ENCODE measurements around the gene KLF9. TPM values are rescaled to one million over a fixed set of nuclear protein-coding genes. Genes with fewer than 3 reads are reported as not detected.
A peak's percentile ranks its signal among the peaks of the same experiment; 100 is the strongest.

KLF9 gene
- total and polyA plus RNA-seq, 2 donors (not counting 1 experiment from before 2014, with no cell fraction given) = 27.0 to 27.6 TPM

GRCh38 chr9:70419556-70420440 is 5.3 kb upstream of the KLF9 start:
- Histone ChIP-seq H3K27ac (ENCODE audit: insufficient read depth, low read length) (peak overlapping the region; percentile 99), H3K79me2 (ENCODE audit: control insufficient read depth, insufficient read depth, low read length) (no peaks in the 10 kb centered on the region), H3K27me3 (ENCODE audit: control insufficient read depth, insufficient read depth, low read length) (no peaks in the 10 kb centered on the region), H3K4me2 (ENCODE audit: extremely low read depth, insufficient read depth, low read length) (peak overlapping the region; percentile 99), H3K9me3 (ENCODE audit: control insufficient read depth, insufficient read depth, low read depth, low read length) (no peaks in the 10 kb centered on the region), H3K4me1 (ENCODE audit: control insufficient read depth, extremely low read depth, insufficient read depth, low read length) (peaks cover 25% of the 10 kb centered on the region), H3K9ac (ENCODE audit: insufficient read depth, low read length) (peak overlapping the region; percentile 97), H4K20me1 (ENCODE audit: control insufficient read depth, extremely low read depth, insufficient read depth, low read length) (no peaks in the 10 kb centered on the region), H2AFZ (ENCODE audit: low read length) (no peak overlapping the region), H3K36me3 (ENCODE audit: control insufficient read depth, insufficient read depth, low read length) (no peaks in the 10 kb centered on the region), H3K4me3 (replicated peaks in 1 of 4; ENCODE audit: control extremely low read depth in 1 of 4, insufficient read depth in 1 of 4, low read depth in 3 of 4, low read length in 4 of 4) (peak overlapping the region; percentile 51 to 65 (median 58))
- TF ChIP-seq CTCF (conservative IDR thresholded peaks at IDR 0.05 in 1 of 2, IDR thresholded peaks at IDR 0.05 in 1 of 2; ENCODE audit: low read depth in 1 of 2, low read length in 2 of 2) = no peak
- TF ChIP-seq EZH2 (IDR thresholded peaks at IDR 0.05; ENCODE audit: low read length, missing control alignments) = no peak
- peak; percentile 95 to 99 for DNase-seq (ENCODE audit: low read depth in 2 of 2)

- Histone ChIP-seq H4K20me1 (ENCODE audit: control insufficient read depth, extremely low read depth, insufficient read depth, low read length) (no peaks in the 10 kb centered on the region), H3K4me3 (replicated peaks in 1 of 4; ENCODE audit: control extremely low read depth in 1 of 4, insufficient read depth in 1 of 4, low read depth in 3 of 4, low read length in 4 of 4) (peak overlapping the region; percentile 46 to 65 (median 54)), H3K4me1 (ENCODE audit: control insufficient read depth, extremely low read depth, insufficient read depth, low read length) (peaks cover 25% of the 10 kb centered on the region), H3K9ac (ENCODE audit: insufficient read depth, low read length) (peak overlapping the region; percentile 97), H2AFZ (ENCODE audit: low read length) (peak overlapping the region; percentile 50), H3K4me2 (ENCODE audit: extremely low read depth, insufficient read depth, low read length) (peak overlapping the region; percentile 91), H3K27me3 (ENCODE audit: control insufficient read depth, insufficient read depth, low read length) (no peaks in the 10 kb centered on the region), H3K79me2 (ENCODE audit: control insufficient read depth, insufficient read depth, low read length) (no peaks in the 10 kb centered on the region), H3K27ac (ENCODE audit: insufficient read depth, low read length) (peak overlapping the region; percentile 99), H3K36me3 (ENCODE audit: control insufficient read depth, insufficient read depth, low read length) (no peaks in the 10 kb centered on the region), H3K9me3 (ENCODE audit: control insufficient read depth, insufficient read depth, low read depth, low read length) (no peaks in the 10 kb centered on the region)
- no peak for TF ChIP-seq CTCF (conservative IDR thresholded peaks at IDR 0.05 in 1 of 2, IDR thresholded peaks at IDR 0.05 in 1 of 2; ENCODE audit: low read depth in 1 of 2, low read length in 2 of 2)
- TF ChIP-seq EZH2 (IDR thresholded peaks at IDR 0.05; ENCODE audit: low read length, missing control alignments) = no peak
- DNase-seq (ENCODE audit: low read depth in 2 of 2) = peak; percentile 97 to 100
Measured at GRCh38 chr9:70418822-70419555, 4.5 kb upstream of the KLF9 start.

GRCh38 chr9:70415476-70415875 is 1.0 kb upstream of the KLF9 start:
- H3K4me1 ChIP-seq (ENCODE audit: control insufficient read depth, extremely low read depth, insufficient read depth, low read length) = peaks cover 13% of the 10 kb centered on the region
- no peak for DNase-seq (ENCODE audit: low read depth in 2 of 2)
- peaks cover 16% of the 10 kb centered on the region for H3K79me2 ChIP-seq (ENCODE audit: control insufficient read depth, insufficient read depth, low read length)
- no peak for TF ChIP-seq CTCF (conservative IDR thresholded peaks at IDR 0.05 in 1 of 2, IDR thresholded peaks at IDR 0.05 in 1 of 2; ENCODE audit: low read depth in 1 of 2, low read length in 2 of 2)
- TF ChIP-seq EZH2 (IDR thresholded peaks at IDR 0.05; ENCODE audit: low read length, missing control alignments) = no peak
- H3K36me3 ChIP-seq (ENCODE audit: control insufficient read depth, insufficient read depth, low read length) = no peaks in the 10 kb centered on the region
- peak overlapping the region; percentile 99 for H3K27ac ChIP-seq (ENCODE audit: insufficient read depth, low read length)
- H4K20me1 ChIP-seq (ENCODE audit: control insufficient read depth, extremely low read depth, insufficient read depth, low read length) = no peaks in the 10 kb centered on the region
- H3K4me2 ChIP-seq (ENCODE audit: extremely low read depth, insufficient read depth, low read length) = no peak overlapping the region
- no peak overlapping the region for H2AFZ ChIP-seq (ENCODE audit: low read length)
- H3K9me3 ChIP-seq (ENCODE audit: control insufficient read depth, insufficient read depth, low read depth, low read length) = no peaks in the 10 kb centered on the region
- H3K27me3 ChIP-seq (ENCODE audit: control insufficient read depth, insufficient read depth, low read length) = no peaks in the 10 kb centered on the region
- peak overlapping the region in 2 of 4 experiments; percentile 83 to 96 for H3K4me3 ChIP-seq (replicated peaks in 1 of 4; ENCODE audit: control extremely low read depth in 1 of 4, insufficient read depth in 1 of 4, low read depth in 3 of 4, low read length in 4 of 4)
- no peak overlapping the region for H3K9ac ChIP-seq (ENCODE audit: insufficient read depth, low read length)

Measured in fibroblast of lung (primary cell).